Measurements from ENCODE around the gene TUSC2.

DNA sequence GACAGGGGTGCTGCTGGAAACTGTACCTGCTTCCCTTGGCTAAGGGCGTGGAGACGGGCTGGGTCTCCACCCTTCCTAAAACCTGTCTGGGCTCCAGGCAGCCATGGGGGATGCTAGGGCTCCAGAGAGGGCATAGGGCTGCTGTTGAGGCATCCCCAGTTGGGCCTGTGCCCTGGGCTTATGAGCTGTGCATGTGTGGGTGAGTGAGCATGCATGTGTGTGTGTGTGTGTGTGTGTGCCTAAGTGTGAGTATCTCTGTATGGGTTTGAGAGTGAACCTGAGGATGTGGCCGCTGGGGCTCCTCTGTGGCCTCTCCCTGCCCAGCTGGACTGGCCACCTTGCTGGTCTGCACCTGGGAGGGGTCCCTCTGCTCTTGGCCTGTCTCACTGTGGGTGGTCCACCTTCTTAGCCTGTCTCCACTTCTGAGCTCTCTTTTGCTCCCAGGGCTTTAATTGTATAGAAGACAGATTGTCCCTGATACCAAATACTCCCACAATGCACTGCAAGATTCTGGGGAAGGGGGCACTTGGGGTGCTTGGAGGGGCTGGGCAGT lies 43.2 kb upstream of the TUSC2 start:
- TF ChIP-seq, protein P1, sequence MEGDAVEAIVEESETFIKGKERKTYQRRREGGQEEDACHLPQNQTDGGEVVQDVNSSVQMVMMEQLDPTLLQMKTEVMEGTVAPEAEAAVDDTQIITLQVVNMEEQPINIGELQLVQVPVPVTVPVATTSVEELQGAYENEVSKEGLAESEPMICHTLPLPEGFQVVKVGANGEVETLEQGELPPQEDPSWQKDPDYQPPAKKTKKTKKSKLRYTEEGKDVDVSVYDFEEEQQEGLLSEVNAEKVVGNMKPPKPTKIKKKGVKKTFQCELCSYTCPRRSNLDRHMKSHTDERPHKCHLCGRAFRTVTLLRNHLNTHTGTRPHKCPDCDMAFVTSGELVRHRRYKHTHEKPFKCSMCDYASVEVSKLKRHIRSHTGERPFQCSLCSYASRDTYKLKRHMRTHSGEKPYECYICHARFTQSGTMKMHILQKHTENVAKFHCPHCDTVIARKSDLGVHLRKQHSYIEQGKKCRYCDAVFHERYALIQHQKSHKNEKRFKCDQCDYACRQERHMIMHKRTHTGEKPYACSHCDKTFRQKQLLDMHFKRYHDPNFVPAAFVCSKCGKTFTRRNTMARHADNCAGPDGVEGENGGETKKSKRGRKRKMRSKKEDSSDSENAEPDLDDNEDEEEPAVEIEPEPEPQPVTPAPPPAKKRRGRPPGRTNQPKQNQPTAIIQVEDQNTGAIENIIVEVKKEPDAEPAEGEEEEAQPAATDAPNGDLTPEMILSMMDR (conservative IDR thresholded peaks at IDR 0.05; ENCODE audit: low read length), result no peak
- no peak for TF ChIP-seq EZH2phosphoT487 (IDR thresholded peaks at IDR 0.05; ENCODE audit: borderline replicate concordance)
